Type B pancreatic cell (in vitro differentiated cells): ENCODE data around the gene BCKDHB. TPM values are rescaled to one million over a fixed set of nuclear protein-coding genes. Genes with fewer than 3 reads are reported as not detected.

Experiments used
- DNase-seq: peaks from one replicate; pipeline ENCODE4 v3.0.0; 2021; ENCODE audit warnings: mixed read lengths; ENCODE audit not compliant: unreplicated experiment; ENCODE audit errors: extremely low spot score
- H3K27ac Mint-ChIP-seq: 2 replicates; pipeline ENCODE4 v1.8.0; 2021; ENCODE audit warnings: mild to moderate bottlenecking, mixed read lengths
- H3K27me3 Mint-ChIP-seq: 2 replicates; pipeline ENCODE4 v1.8.0; 2021; ENCODE audit warnings: mixed read lengths
- H3K36me3 Mint-ChIP-seq: 2 replicates; pipeline ENCODE4 v1.8.0; 2021; ENCODE audit warnings: mixed read lengths
- H3K4me1 Mint-ChIP-seq: one replicate; pipeline ENCODE4 v1.8.0; 2021; ENCODE audit warnings: mixed read lengths; ENCODE audit not compliant: unreplicated experiment
- H3K4me3 Mint-ChIP-seq: 2 replicates; pipeline ENCODE4 v1.8.0; 2021; ENCODE audit warnings: mild to moderate bottlenecking, mixed read lengths
- H3K9me3 Mint-ChIP-seq: 2 replicates; pipeline ENCODE4 v1.8.0; 2021; ENCODE audit warnings: mixed read lengths
- total RNA-seq: library from RNA; stranded (reverse); gene quantifications from 2 replicates; pipeline ENCODE4 v1.2.1, GENCODE V29; 2021; ENCODE audit warnings: low replicate concordance
- TF ChIP-seq, protein P1 (sequence below): fragments of 200-600 bp; sonication (generic); conservative IDR thresholded peaks from 2 replicates; pipeline ENCODE4 v1.5.0; 2021; ENCODE audit warnings: antibody characterized with exemption, mild to moderate bottlenecking

Gene BCKDHB
- total RNA-seq, 1 donor from 2014 or later, result 33.2 TPM

DNA sequence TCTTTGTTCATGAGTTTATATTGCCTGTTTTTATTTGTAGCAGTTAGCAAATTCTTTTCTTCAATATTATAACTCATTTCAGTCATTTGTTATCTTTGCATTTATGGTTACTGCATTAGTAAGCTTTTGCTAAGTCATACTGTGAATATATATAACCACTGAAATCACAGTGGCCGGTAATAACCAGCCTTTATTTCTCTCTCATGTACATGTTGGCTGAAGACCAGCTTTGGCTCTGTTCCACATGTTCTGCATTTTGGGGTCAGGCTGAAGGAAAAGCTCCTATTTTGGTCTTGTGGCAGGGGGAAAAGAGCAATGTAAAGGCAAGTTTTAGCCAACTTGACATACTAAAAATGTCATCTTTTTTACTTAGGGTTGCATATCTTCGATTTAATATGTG, 276.3 kb downstream of the BCKDHB start:
- Mint-ChIP-seq H3K27me3 (no peaks in the 10 kb centered on the region), H3K4me3 (no peak overlapping the region), H3K27ac (no peak overlapping the region), H3K9me3 (peaks cover 6% of the 10 kb centered on the region), H3K4me1 (no peaks in the 10 kb centered on the region), H3K36me3 (peaks cover 5% of the 10 kb centered on the region)
- TF ChIP-seq, protein P1, sequence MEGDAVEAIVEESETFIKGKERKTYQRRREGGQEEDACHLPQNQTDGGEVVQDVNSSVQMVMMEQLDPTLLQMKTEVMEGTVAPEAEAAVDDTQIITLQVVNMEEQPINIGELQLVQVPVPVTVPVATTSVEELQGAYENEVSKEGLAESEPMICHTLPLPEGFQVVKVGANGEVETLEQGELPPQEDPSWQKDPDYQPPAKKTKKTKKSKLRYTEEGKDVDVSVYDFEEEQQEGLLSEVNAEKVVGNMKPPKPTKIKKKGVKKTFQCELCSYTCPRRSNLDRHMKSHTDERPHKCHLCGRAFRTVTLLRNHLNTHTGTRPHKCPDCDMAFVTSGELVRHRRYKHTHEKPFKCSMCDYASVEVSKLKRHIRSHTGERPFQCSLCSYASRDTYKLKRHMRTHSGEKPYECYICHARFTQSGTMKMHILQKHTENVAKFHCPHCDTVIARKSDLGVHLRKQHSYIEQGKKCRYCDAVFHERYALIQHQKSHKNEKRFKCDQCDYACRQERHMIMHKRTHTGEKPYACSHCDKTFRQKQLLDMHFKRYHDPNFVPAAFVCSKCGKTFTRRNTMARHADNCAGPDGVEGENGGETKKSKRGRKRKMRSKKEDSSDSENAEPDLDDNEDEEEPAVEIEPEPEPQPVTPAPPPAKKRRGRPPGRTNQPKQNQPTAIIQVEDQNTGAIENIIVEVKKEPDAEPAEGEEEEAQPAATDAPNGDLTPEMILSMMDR, result no peak
- no peak for DNase-seq

DNA sequence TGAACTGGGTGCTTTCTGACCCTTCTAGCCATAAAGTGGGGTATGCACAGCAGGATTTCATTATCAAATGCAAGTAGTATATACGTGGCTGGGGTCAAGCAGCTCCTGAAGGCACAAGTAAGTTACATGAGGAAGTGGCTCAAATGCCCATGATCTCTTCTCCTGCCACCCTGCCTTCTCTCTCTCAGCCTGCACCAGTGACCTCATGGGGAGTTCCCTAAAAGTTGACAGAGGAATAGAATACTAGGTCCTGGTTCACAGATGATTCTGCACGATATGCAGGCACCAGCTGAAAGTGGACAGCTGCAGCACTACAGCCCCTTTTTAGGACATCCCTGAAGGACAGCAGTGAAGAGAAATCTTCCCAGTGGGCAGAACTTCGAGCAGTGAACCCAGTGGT, 282.0 kb downstream of the BCKDHB start:
- Mint-ChIP-seq H3K27ac (no peak overlapping the region), H3K27me3 (no peaks in the 10 kb centered on the region), H3K36me3 (peaks cover 9% of the 10 kb centered on the region), H3K4me1 (no peaks in the 10 kb centered on the region), H3K9me3 (peaks cover 6% of the 10 kb centered on the region), H3K4me3 (no peak overlapping the region)
- no peak for DNase-seq
- TF ChIP-seq, protein P1, result no peak

Other genes starting within 250 kb of the BCKDHB start
- 9.1 and 11.5 TPM in 2 replicates for gene ELOVL4, start 159.1 kb upstream of the BCKDHB start, total RNA-seq
- gene TTK, start 102.0 kb upstream of the BCKDHB start, total RNA-seq, result 13.4 and 32.1 TPM in 2 replicates